NCI-H128 (cell line): ENCODE measurements around the gene UBAC2.
"Not testable (repeated sequence)": the region's sequence is repeated elsewhere in the genome, so short reads cannot be mapped to it uniquely, and the experiment has no call there.

Experiments used
- DNase-seq: peaks from one replicate; lab custom pipeline; 2025; ENCODE audit not compliant: unreplicated experiment; lab: John Stamatoyannopoulos, UW

Gene UBAC2

DNA sequence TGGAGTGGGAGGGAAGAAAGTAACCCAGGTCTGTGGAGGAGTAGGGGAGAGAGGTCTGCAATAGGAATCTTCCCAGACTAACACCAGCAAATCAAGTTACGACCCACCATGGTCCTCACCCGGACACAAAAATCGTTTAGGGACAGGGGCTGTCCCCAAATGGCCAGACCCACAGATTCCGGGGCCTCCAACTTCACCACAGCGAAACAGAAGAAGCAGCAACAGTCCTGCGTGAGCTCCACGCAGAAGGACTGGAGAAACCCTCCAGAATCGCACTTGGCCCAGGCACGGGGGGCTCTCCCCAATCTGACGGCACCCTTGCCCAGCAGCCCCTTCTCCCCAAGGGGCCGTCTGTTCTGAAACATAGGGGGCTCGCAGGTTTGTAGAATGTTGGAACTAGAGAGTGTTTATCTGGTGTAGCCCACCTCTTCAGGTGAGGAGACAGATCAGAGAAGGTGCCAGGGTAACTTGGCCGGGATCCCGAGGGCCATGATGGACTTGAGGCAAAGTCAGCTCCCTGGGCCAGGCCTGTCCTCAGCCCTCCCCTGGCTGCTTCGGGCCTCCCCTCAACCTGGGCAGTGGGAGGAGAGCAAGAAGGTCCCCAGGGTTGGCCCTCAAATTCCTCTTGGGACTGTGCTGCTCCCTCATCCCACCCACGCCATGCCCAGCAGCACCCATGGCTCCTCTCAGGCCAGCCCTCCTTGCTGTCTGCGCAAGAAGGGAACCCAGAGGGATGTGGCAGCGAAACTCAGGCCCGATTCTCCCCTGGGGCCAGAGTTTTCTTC, 189.1 kb downstream of the UBAC2 start:
- no peak for DNase-seq

DNA sequence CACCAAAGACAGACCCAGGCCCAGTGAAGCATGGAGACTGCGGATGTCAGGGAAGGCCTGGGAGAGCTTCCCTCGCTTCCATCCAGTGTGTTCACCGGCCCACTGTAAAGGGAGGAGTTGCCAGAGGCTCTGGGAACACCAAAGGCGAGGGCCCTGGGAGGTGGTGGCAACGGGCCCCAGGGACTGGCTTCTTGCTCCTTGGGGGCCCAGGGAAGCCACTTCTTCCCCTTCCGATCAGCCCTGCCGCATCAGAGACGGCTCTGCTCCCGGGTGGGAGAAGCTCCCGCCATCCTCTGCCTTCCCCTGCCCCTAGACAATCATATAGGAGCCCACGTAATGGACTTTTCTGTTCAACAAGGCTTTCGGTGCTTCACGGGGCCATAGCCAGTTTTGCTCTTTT, 189.9 kb downstream of the UBAC2 start:
- DNase-seq = no peak

DNA sequence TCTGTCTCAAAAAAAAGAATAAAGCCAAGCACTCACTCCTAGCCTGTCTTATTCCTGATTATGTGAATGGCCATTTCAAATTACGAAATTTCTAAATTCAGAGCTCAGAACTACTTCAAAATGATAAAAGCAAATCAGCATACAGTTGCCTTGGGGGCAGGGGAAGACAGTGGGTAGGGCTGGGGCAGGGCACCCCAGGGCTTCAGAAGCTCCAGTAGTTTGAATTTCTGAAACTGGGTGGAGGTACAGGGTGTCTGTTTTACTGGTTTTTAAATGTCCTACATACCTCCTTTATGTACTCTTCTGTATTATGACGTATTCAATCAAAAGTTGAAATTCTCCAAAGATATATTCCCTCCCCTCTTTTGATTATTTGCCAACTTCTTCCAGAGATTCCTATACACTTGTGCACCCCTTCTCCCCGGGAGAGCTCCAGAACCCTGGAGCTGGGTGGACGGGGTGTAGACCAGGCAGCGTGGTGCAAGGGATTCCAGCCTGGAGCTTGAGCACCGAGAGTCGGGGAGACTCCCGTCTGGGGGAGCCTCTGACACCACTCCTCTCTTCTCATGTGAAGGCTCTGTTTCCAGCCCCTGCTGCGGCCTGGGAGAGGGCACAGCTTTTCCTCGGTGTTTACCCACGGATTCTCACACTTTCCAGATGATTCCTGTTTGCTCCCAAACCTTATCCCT, 191.3 kb downstream of the UBAC2 start:
- DNase-seq = no peak

DNA sequence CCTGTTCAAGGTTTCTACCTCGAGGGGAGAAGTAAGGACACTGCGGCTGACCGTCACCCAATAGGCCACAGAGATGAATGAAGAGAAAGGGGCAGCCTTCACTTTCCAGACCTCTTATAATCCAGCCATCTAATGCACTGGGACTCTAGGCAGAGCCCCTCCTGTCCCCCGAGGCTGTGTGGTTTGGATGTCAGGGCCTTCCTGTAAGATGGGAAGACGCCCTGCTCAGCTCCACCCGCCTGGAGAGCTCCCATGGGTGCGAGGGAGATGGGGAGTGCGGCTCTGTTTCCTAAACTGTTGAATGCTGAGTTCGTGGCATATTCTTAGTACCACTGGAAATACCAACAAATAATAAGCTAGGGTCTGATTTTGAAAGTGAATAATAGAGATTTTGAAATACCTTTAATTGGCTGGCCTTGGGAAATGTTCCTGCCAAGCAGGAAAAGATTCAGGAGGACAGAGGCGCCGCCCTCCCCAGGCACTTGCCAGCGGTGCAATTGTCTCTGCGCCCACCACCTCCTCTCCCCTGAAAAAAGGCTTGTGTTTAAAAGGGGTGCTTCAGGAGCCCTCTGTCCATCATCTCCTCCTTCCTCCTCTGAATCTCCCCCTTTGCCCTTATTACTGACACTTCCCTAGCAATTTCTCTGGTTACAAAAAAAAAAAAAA, 191.9 kb downstream of the UBAC2 start:
- no peak for DNase-seq

DNA sequence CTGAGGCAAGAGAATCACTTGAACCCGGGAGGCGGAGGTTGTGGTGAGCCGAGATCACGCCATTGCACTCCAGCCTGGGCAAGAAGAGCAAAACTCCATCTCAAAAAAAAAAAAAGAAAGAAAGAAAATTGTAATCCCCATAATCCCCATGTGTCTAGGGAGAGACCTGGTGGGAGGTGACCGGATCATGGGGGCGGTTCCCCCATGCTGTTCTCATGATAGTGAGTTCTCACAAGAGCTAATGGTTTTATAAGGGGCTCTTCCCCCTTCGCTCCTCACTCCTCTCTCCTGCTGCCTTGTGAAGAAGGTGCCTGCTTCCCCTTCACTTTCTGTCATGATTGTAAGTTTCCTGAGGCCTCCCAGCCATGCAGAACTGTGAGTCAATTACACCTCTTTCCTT, 192.7 kb downstream of the UBAC2 start:
- not testable (repeated sequence) for DNase-seq

DNA sequence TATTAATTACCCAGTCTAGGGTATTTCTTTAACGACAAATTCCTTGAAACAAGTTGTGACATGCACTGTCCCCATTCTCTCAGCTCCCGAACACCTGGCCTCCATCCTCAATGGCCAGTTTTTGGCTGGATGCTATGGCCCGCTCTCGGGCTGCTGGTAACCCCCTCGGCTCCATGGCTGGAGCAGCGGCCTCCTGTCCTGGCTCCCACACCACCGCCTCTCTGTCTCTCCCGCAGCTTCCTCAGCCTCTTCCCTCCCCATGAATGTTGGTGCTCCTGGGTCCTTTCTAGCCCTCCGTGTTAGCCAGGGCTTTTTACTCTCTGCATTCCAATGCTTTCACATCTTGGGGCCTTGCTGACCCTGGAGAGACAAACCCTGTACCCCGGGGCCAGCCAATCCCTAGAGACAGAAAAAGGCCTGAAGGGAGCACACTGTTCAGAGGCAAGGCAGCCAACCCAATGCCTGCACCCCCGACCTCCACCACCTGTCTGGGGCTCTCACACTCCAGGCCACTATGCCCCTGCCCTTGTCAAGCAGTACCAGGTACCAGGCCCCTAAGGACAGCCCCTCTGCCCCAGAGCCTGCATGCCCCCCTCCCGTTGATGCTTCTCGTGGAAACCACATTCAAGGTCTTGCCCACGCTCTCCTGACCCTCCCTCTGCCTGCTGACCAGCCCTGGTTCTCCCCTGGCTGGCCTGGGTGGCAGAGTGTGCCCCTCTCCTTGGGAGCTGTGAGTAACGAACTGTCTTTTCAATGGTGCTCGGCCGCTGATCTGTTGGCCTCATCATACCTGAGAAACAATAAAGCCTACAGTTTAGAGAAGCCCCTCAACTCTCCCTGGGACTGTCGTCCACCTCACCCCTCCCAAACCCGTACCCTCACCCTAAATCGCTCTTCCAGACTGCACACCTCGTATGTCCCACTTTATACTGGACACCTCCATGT, 193.4 kb downstream of the UBAC2 start:
- DNase-seq = no peak

DNA sequence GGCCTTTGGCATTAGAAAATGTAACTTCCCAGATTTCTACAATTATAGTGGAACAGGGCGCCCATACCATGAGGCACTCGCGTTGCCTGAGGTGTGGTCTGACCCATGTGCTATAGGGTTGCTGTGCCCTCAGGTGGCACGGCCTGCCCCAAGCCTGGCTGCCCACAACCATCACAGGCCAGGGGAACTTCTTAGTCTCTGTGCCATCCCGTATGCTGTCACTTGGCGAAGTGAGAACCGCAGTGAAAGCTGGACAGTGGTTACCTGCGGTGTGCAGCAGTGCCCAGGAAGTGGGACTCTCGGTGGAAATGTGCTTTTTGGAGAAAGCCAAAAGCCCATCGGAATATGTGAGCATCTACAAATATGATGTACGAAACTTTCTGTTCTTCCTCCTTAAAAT, 194.8 kb downstream of the UBAC2 start:
- no peak for DNase-seq

DNA sequence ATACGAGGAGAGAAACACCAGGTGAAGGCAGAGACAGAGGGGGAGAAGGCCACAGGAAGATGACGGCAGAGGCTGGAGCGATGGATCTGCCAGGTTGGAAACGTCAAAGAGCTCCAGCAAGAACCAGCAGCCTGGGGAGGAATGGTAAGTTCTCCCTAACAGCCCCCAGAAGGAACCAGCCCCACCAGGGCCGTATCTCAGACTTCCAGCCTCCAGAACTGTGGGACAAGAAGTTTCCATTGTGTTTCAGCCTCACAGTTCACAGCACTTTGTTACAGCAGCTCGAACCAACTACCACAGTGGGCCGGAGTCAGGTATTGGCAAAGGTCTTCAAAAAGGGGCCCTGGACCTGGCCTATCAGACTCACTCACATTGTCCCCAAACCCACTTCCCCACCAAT, 195.8 kb downstream of the UBAC2 start:
- DNase-seq = no peak

DNA sequence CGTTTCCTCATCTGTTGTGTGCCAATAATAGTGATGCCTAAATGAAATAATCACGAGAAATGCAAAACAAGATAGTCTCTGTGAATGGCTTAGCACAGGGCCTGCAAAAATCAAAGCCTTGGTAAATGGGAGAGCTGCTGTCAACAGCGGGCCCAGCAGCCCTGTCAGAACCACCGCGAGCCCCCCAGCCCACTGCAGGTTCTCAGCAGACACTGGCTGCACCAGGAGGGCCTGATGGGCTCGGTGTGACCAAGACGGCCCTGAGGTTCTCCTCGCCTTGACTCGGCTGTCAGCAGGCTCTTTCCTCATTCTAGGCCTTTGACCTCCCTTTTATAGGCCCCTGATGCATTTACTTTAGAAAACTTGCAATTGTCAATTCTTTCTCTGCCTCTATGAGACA, 197.4 kb downstream of the UBAC2 start:
- DNase-seq = no peak

DNA sequence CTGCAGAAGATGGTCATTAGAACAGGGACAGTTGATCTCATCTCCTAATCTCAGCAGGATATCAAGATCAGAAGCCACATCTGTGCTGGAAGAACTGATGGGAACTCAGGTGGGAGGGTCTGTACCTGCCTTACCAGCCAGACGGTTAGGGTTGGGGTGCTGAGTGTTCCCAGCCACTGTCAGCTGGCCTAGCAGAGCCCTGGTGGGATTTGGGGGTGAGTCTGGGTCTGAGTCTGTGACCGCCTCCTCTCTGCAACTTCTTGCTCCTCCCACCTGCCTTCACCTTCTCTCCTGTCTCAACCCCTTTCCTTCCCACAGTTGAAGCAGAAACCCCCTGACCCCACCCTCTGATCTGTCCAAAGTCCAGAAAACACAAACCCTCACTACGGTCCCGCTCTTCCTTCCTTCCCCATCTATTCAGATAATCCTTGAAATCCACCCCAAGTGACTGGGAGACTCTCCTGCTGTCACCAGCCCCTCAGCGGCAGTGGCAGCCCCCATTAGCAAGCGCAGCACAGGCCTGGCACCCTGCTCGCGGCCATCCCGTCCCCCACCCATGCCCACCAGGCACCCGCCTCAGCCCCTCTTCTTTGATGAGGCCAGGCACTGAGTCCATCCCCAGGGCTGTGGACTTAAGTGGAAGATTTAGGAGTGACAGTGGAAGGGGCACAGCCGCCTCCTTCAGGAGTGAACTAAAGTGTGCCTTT, 198.4 kb downstream of the UBAC2 start:
- DNase-seq = no peak

DNA sequence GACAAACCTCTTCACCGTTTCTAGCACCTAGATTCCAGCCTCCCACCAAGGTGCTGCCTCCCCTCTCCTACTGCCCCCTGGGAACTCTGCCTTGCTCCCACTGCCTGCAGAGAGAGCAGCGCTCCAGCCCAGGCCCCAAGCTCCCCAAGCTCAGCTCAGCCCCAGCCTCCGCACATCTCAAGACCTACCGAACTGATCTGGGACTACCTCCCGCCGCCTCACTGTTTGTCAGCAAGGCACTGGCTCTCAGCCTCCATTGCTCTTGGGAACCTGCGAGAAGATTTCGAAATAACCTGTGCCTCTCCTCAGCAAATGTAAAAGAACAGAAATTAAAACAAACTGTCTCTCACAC, 198.9 kb downstream of the UBAC2 start:
- no peak for DNase-seq

DNA sequence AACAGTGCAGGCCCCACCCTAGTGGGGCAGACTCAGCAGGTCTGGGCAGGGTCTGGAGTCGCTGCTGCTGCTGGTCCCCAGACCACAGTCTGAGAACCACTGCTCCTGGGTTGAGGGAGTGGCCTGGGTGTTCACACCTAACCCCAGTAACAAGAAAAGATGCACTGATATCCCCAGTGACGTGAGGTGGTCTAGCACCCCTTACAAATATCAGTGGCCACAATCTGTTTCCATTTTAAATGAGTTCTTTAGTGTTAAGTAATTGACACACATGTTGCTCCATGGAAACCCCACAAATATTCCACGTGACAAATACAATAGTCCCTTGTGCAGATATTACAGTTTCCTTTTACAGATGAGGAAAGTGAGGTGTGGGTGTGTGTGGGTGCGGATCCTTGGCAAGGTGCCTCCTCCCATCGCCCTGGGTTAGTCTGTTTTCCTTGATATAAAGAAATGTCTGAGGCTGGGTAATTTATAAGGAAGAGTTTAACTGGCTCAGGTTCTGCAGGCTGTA, 202.9 kb downstream of the UBAC2 start:
- no peak for DNase-seq

DNA sequence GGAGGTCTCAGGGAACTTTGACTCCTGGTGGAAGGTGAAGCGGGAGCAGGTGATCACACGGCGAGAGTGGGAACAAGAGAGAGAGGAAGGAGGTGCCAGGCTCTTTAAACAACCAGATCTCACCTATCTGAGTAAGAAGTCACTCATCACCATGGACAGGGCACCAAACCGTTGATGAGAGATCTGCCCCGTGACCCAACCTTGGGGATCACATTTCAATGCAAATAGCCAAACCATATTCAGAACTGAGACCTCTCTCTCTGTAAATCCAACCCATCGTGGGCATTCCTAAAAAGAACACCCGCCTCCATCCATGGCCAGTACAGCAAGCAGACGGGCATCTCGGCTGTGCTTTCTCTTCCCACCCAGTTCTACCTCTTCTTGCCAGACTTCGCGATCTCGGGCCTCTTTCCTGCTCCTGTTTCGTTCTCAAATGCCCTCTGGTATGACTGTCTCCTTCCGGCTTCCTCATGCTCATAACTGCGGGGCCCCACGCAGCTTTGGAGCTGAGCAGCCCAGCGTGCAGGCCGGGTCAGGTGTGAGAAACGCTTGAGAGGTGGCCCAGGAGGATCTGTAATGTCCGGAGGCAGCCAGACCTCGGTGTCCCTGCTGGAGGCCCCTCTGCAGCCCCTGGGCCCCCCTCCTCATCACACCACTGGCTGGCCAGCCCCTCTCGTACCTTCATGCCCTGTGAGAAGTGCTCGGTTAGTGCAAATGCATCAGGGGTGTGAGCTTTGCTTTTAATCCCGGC, 203.5 kb downstream of the UBAC2 start:
- DNase-seq = no peak

DNA sequence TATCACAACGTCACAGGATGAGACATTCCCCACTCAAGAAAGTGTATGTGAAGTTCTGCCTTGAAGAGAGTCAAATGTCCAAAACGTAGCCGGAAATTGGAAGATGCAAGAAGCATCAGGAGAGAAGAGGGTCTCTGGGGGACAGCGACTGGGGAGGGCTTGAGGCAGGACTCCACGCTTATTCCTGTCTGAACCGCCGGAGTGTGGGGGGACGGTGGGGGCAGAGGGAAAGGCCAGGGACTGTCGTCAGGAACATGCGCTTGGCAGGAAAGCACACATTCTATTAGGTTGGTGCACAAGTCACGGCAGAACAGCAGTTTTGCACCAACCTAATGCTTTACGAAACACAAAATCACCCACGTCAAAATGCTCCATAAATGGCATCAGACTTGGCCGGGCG, 205.3 kb downstream of the UBAC2 start:
- no peak for DNase-seq

DNA sequence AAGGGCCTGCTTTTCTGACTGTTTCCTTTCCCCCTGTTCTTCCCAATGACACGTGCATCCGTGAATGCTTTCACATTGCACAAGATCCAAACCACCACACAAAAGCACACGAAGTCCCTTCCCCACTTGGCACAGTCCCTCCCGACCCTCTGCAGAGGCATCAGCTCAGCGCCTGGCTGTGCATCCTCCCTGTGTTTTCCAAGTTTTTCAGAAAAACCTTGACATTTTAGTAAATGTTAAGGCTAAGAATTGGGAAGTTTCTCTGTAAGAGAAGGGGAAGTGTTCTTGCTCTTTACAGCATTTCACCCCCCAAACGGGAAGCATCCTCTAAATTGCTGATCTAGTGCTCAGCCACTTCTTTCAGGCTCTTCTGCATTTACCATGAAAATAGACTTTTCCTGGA, 206.1 kb downstream of the UBAC2 start:
- no peak for DNase-seq

DNA sequence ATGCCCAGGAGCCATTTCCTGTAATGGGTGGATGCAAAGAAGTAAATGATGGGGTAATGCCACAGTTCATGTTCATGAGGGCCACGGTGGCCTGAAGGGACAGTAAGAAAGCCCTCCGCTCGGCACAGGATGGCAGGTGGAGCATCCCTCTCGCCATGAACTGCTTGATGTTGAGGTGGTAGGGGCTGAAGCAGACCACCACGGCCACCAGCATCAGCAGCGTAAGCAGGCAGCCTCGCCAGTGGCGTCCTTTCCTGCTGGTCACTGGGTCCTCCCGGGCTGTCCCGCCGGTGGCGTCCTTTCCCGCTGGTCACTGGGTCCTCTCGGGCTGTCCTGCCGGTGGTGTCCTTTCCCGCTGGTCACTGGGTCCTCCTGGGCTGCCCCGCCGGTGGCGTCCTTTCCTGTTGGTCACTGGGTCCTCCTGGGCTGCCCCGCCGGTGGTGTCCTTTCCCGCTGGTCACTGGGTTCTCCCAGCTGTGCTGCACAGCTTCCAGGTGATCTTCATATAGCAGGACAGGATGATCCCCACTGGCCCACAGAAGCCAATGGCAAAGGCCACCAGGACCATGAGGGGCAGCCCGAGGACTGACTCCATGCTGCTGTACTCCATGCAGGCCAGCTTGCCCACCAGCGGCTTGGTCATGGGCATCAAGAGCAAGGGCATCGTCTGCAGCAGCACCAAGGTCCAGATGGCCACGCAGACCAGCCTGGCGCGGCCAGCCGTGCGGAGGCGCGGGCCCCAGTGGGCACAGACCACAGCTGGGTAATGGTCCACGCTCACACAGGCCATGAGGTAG, 207.4 kb downstream of the UBAC2 start:
- no peak for DNase-seq

DNA sequence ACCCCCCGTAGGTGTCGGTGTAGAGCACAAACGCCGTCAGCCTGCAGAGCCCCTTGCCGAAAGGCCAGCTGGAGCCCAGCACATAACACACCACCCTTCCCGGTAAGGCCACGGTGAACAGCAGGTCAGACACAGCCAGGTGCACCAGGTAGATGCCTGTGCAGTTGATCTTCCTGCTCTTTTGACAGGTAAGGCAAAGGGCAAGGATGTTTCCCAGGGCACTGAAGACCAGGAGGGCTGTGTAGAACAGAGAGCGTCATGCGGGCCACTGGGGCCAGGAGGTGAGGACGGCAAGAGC, 208.0 kb downstream of the UBAC2 start:
- no peak for DNase-seq

DNA sequence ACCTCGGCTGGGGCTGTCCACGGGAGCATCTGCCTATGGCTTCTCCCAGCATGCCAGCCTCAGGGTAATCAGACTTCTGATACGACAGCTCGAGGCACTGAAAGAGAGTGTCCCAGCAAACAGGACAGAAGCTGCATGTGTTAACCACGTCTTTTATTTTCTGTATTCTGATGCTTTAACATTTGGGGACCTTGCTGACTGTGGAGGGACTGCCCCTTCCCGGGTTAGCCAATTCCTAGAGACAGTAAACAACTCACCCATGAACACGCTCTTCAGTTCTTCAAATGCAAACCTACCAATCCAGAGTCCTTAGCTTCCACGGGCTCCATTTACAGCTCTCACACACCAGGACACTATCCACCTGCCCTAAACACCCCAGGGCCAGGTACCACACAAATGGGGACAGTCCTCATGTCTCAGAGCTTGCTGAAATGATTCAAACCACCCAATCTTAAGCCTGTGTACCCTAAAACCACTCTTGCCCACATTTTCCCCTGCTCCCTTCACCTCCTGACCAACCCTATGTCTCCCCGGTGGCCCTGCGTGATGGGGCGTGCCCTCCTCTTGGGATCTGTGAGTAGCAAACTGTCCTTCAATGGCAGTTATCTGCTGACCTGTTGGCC, 208.9 kb downstream of the UBAC2 start:
- DNase-seq = not testable (repeated sequence)
